ENCODE data around the gene ZNF281.

ZNF281 gene

GRCh38 chr1:200401263-200401662 is 8.6 kb downstream of the ZNF281 start:
- no CpG with 5 or more reads among the region's 2 CpGs for WGBS (ENCODE audit: extremely low coverage, insufficient coverage, insufficient read length)

GRCh38 chr1:200400556-200400955 is 9.3 kb downstream of the ZNF281 start:
- no peaks in the 10 kb centered on the region for H3K27me3 ChIP-seq (ENCODE audit: insufficient read depth, low read length)
- no peak overlapping the region for H3K4me2 ChIP-seq (ENCODE audit: low read length)
- no peak overlapping the region for H4K91ac ChIP-seq (ENCODE audit: low read depth, low read length)
- H3K23ac ChIP-seq (ENCODE audit: low read length) = no peak overlapping the region
- H3K79me1 ChIP-seq (ENCODE audit: low read length) = no peaks in the 10 kb centered on the region
- H2BK5ac ChIP-seq (ENCODE audit: low read depth, low read length, poor library complexity) = no peak overlapping the region
- no CpG with 5 or more reads among the region's 2 CpGs for WGBS (ENCODE audit: extremely low coverage, insufficient coverage, insufficient read length)
- H3K79me2 ChIP-seq (ENCODE audit: control insufficient read depth, insufficient read depth, low read length, poor library complexity) = no peaks in the 10 kb centered on the region
- no peaks in the 10 kb centered on the region for H3K4me1 ChIP-seq (ENCODE audit: control insufficient read depth in 1 of 2, insufficient read depth in 2 of 2, low read length in 2 of 2)
- H3K4me3 ChIP-seq (ENCODE audit: low read depth, low read length) = no peak overlapping the region
- H4K12ac ChIP-seq (ENCODE audit: low read depth, low read length) = no peak overlapping the region
- no peak overlapping the region for H3K4ac ChIP-seq (ENCODE audit: low read depth, low read length)
- no peak overlapping the region for H2BK120ac ChIP-seq (ENCODE audit: insufficient read depth, low read length, poor library complexity)
- H3K27ac ChIP-seq (ENCODE audit: low read depth, low read length) = no peak overlapping the region
- no peak overlapping the region for H2BK12ac ChIP-seq (ENCODE audit: low read length)
- H3K36me3 ChIP-seq (ENCODE audit: control insufficient read depth in 1 of 2, insufficient read depth in 2 of 2, low read length in 2 of 2) = peaks cover 3 to 4% of the 10 kb centered on the region in 2 experiments
- no peak for DNase-seq
- H3K9ac ChIP-seq (ENCODE audit: low read length) = no peak overlapping the region
- no peaks in the 10 kb centered on the region for H3K9me3 ChIP-seq (ENCODE audit: insufficient read depth, low read depth, low read length)
- no peak overlapping the region for H3K18ac ChIP-seq (ENCODE audit: low read length)
- H4K8ac ChIP-seq (ENCODE audit: low read depth, low read length) = no peak overlapping the region
- H2AFZ ChIP-seq (ENCODE audit: insufficient read depth, low read length, poor library complexity) = no peak overlapping the region
- no peak overlapping the region for H2AK5ac ChIP-seq (ENCODE audit: low read length)
- no peak overlapping the region for H3K14ac ChIP-seq (ENCODE audit: low read length)

More at GRCh38 chr1:200401263-200401662, 8.6 kb downstream of the ZNF281 start:
- Histone ChIP-seq H3K9me3 (ENCODE audit: insufficient read depth, low read depth, low read length) (no peaks in the 10 kb centered on the region), H3K27ac (ENCODE audit: low read depth, low read length) (no peak overlapping the region), H2BK120ac (ENCODE audit: insufficient read depth, low read length, poor library complexity) (no peak overlapping the region), H3K4me2 (ENCODE audit: low read length) (no peak overlapping the region), H4K8ac (ENCODE audit: low read depth, low read length) (no peak overlapping the region), H3K4ac (ENCODE audit: low read depth, low read length) (no peak overlapping the region), H4K91ac (ENCODE audit: low read depth, low read length) (no peak overlapping the region), H3K18ac (ENCODE audit: low read length) (no peak overlapping the region), H2BK12ac (ENCODE audit: low read length) (no peak overlapping the region), H3K79me1 (ENCODE audit: low read length) (no peaks in the 10 kb centered on the region), H2AK5ac (ENCODE audit: low read length) (no peak overlapping the region), H3K36me3 (ENCODE audit: control insufficient read depth in 1 of 2, insufficient read depth in 2 of 2, low read length in 2 of 2) (peaks cover 3 to 4% of the 10 kb centered on the region in 2 experiments), H4K12ac (ENCODE audit: low read depth, low read length) (no peak overlapping the region), H3K4me1 (ENCODE audit: control insufficient read depth in 1 of 2, insufficient read depth in 2 of 2, low read length in 2 of 2) (no peaks in the 10 kb centered on the region), H3K9ac (ENCODE audit: low read length) (no peak overlapping the region), H3K23ac (ENCODE audit: low read length) (no peak overlapping the region), H3K79me2 (ENCODE audit: control insufficient read depth, insufficient read depth, low read length, poor library complexity) (no peaks in the 10 kb centered on the region), H3K27me3 (ENCODE audit: insufficient read depth, low read length) (no peaks in the 10 kb centered on the region), H3K4me3 (ENCODE audit: low read depth, low read length) (no peak overlapping the region), H3K14ac (ENCODE audit: low read length) (no peak overlapping the region), H2AFZ (ENCODE audit: insufficient read depth, low read length, poor library complexity) (no peak overlapping the region), H2BK5ac (ENCODE audit: low read depth, low read length, poor library complexity) (no peak overlapping the region)
- no peak for DNase-seq

- H3K9me3 ChIP-seq (ENCODE audit: insufficient read depth, low read depth, low read length) = no peaks in the 10 kb centered on the region
- H3K4me1 ChIP-seq (ENCODE audit: control insufficient read depth in 1 of 2, insufficient read depth in 2 of 2, low read length in 2 of 2) = no peaks in the 10 kb centered on the region
- H3K27ac ChIP-seq (ENCODE audit: low read depth, low read length) = no peak overlapping the region
- no peak overlapping the region for H4K8ac ChIP-seq (ENCODE audit: low read depth, low read length)
- no peak overlapping the region for H2BK5ac ChIP-seq (ENCODE audit: low read depth, low read length, poor library complexity)
- H3K4me2 ChIP-seq (ENCODE audit: low read length) = no peak overlapping the region
- no peak overlapping the region for H2BK12ac ChIP-seq (ENCODE audit: low read length)
- H4K12ac ChIP-seq (ENCODE audit: low read depth, low read length) = no peak overlapping the region
- H2AK5ac ChIP-seq (ENCODE audit: low read length) = no peak overlapping the region
- no peak overlapping the region for H3K18ac ChIP-seq (ENCODE audit: low read length)
- WGBS (ENCODE audit: extremely low coverage, insufficient coverage, insufficient read length) = no CpG with 5 or more reads among the region's 1 CpG
- no peak for DNase-seq
- no peak overlapping the region for H3K4me3 ChIP-seq (ENCODE audit: low read depth, low read length)
- H3K79me1 ChIP-seq (ENCODE audit: low read length) = no peaks in the 10 kb centered on the region
- no peak overlapping the region for H3K9ac ChIP-seq (ENCODE audit: low read length)
- H3K79me2 ChIP-seq (ENCODE audit: control insufficient read depth, insufficient read depth, low read length, poor library complexity) = no peaks in the 10 kb centered on the region
- H2BK120ac ChIP-seq (ENCODE audit: insufficient read depth, low read length, poor library complexity) = no peak overlapping the region
- H3K14ac ChIP-seq (ENCODE audit: low read length) = no peak overlapping the region
- no peaks in the 10 kb centered on the region for H3K27me3 ChIP-seq (ENCODE audit: insufficient read depth, low read length)
- no peak overlapping the region for H3K23ac ChIP-seq (ENCODE audit: low read length)
- no peak overlapping the region for H3K4ac ChIP-seq (ENCODE audit: low read depth, low read length)
- no peak overlapping the region for H2AFZ ChIP-seq (ENCODE audit: insufficient read depth, low read length, poor library complexity)
- peaks cover 3 to 4% of the 10 kb centered on the region in 2 experiments for H3K36me3 ChIP-seq (ENCODE audit: control insufficient read depth in 1 of 2, insufficient read depth in 2 of 2, low read length in 2 of 2)
- H4K91ac ChIP-seq (ENCODE audit: low read depth, low read length) = no peak overlapping the region
These were observed 10.0 kb downstream of the ZNF281 start for GRCh38 chr1:200399860-200400259.

- Histone ChIP-seq H2AK5ac (ENCODE audit: low read length) (no peak overlapping the region), H3K27me3 (ENCODE audit: insufficient read depth, low read length) (no peaks in the 10 kb centered on the region), H4K12ac (ENCODE audit: low read depth, low read length) (no peak overlapping the region), H3K4me1 (ENCODE audit: control insufficient read depth in 1 of 2, insufficient read depth in 2 of 2, low read length in 2 of 2) (no peaks in the 10 kb centered on the region), H2BK120ac (ENCODE audit: insufficient read depth, low read length, poor library complexity) (no peak overlapping the region), H4K8ac (ENCODE audit: low read depth, low read length) (no peak overlapping the region), H3K4ac (ENCODE audit: low read depth, low read length) (no peak overlapping the region), H3K18ac (ENCODE audit: low read length) (no peak overlapping the region), H3K36me3 (ENCODE audit: control insufficient read depth in 1 of 2, insufficient read depth in 2 of 2, low read length in 2 of 2) (no peaks in the 10 kb centered on the region), H3K4me3 (ENCODE audit: low read depth, low read length) (no peak overlapping the region), H2AFZ (ENCODE audit: insufficient read depth, low read length, poor library complexity) (no peak overlapping the region), H3K4me2 (ENCODE audit: low read length) (no peak overlapping the region), H3K79me2 (ENCODE audit: control insufficient read depth, insufficient read depth, low read length, poor library complexity) (no peaks in the 10 kb centered on the region), H3K9ac (ENCODE audit: low read length) (no peak overlapping the region), H3K23ac (ENCODE audit: low read length) (no peak overlapping the region), H3K27ac (ENCODE audit: low read depth, low read length) (no peak overlapping the region), H3K79me1 (ENCODE audit: low read length) (no peaks in the 10 kb centered on the region), H3K14ac (ENCODE audit: low read length) (no peak overlapping the region), H2BK5ac (ENCODE audit: low read depth, low read length, poor library complexity) (no peak overlapping the region), H4K91ac (ENCODE audit: low read depth, low read length) (no peak overlapping the region), H2BK12ac (ENCODE audit: low read length) (no peak overlapping the region), H3K9me3 (ENCODE audit: insufficient read depth, low read depth, low read length) (no peaks in the 10 kb centered on the region)
- WGBS (ENCODE audit: extremely low coverage, insufficient coverage, insufficient read length) = no CpG with 5 or more reads among the region's 1 CpG
- no peak for DNase-seq
These were observed 11.5 kb downstream of the ZNF281 start for GRCh38 chr1:200398373-200398772.

All from trophoblast cell (in vitro differentiated cells and primary cell).